Measurements from ENCODE around the gene DUX4. TPM values are rescaled to one million over a fixed set of nuclear protein-coding genes. Genes with fewer than 3 reads are reported as not detected.
"Not testable (repeated sequence)": the region's sequence is repeated elsewhere in the genome, so short reads cannot be mapped to it uniquely, and the experiment has no call there.

The DUX4 gene
- total RNA-seq: not detected

DNA sequence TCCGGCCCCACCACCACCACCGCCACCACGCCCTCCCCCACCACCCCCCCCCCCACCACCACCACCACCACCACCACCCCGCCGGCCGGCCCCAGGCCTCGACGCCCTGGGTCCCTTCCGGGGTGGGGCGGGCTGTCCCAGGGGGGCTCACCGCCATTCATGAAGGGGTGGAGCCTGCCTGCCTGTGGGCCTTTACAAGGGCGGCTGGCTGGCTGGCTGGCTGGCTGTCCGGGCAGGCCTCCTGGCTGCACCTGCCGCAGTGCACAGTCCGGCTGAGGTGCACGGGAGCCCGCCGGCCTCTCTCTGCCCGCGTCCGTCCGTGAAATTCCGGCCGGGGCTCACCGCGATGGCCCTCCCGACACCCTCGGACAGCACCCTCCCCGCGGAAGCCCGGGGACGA is at the start of gene DUX4:
Gene DUX4, plus strand, starts transcription at position 347 of the 400 bp plus-strand sequence. Its CDS starts 0 bp downstream, at position 347.
- intact Hi-C loops (cut with DNase I); DNase-seq (ENCODE audit: low spot score); ATAC-seq: not testable (repeated sequence)

DNA sequence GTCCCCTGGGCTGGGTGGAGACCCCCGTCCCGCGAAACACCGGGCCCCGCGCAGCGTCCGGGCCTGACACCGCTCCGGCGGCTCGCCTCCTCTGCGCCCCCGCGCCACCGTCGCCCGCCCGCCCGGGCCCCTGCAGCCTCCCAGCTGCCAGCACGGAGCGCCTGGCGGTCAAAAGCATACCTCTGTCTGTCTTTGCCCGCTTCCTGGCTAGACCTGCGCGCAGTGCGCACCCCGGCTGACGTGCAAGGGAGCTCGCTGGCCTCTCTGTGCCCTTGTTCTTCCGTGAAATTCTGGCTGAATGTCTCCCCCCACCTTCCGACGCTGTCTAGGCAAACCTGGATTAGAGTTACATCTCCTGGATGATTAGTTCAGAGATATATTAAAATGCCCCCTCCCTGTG is 1.9 kb downstream of the DUX4 start:
- ATAC-seq; DNase-seq (ENCODE audit: low spot score); intact Hi-C loops (cut with DNase I): not testable (repeated sequence)

DNA sequence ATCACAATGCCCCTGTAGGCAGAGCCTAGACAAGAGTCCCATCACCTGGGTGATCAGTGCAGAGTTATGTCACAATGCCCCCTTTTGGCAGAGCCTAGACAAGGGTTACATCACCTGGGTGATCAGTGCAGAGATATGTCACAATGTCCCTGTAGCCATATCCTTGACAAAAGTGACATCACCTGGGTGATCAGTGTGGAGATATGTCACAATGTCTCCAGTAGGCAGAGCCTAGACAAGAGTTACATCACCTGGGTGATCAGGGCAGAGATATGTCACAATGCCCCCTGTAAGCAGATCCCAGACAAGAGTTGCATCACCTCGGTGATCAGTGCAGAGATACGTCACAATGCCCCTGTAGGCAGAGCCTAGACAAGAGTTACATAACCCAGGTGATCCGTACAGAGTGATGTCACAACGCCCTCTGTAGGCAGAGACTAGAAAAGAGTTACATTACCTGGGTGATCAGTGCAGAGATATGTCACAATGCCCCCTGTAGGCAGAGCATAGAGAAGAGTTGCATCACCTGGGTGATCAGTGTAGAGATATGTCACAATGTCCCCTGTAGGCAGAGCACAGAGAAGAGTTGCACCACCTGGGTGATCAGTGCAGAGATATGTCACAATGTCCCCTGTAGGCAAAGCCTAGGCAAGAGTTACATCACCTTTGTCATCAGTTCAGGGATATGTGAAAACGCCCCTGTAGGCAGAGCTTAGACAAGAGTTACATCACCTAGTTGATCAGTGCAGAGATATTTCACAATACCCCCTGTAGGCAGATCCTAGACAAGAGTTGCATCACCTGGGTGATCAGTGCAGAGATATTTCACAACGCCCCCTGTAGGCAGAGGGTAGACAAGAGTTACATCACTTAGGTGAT is 4.4 kb downstream of the DUX4 start:
- DNase-seq (ENCODE audit: low spot score): peak; percentile 48
- intact Hi-C loops (cut with DNase I): not testable (repeated sequence)
- peak; percentile 62 for ATAC-seq

DNA sequence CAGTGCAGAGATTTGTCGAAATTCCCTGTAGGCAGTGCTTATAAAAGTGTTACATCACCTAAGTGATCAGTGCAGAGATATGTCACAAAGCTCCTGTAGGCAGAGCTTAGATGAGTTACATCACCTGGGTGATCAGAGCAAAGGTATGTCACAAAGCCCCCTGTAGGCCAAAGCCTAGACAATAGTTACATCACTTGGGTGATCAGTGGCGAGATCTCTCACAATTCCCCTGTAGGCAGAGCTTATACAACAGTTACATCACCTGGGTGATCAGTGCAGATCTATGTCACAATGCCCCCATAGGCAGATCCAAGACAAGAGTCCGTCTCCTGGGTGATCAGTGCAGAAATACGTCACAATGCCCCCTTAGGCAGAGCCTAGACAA is 5.0 kb downstream of the DUX4 start:
- intact Hi-C loops (cut with DNase I); DNase-seq (ENCODE audit: low spot score): not testable (repeated sequence)
- ATAC-seq: peak; percentile 9

DNA sequence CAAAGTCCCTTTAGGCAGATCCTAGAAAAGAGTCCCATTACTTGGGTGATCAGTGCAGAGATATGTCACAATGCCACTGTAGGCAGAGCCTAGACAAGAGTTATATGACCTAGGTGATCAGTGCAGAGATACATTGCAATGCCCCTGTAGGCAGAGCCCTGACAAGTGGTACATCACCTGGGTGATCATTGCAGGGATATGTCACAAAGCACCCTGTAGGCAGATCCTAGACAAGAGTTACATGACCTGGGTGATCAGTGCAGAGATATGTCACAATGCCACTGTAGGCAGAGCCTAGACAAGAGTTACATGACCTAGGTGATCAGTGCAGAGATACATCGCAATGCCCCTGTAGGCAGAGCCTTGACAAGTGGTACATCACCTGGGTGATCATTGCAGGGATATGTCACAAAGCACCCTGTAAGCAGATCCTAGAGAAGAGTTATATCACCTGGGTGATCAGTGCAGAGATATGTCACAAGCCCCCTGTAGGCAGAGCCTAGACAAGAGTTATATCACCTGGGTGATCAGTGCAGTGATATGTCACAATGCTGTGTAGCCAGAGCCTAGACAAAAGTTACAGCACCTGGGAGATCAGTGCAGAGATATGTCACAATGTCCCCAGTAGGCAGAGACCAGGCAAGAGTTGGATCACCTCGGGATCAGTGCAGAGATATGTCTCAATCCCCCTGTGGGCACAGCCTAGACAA is 5.6 kb downstream of the DUX4 start:
- ATAC-seq: peak; percentile 83
- DNase-seq (ENCODE audit: low spot score); intact Hi-C loops (cut with DNase I): not testable (repeated sequence)

DNA sequence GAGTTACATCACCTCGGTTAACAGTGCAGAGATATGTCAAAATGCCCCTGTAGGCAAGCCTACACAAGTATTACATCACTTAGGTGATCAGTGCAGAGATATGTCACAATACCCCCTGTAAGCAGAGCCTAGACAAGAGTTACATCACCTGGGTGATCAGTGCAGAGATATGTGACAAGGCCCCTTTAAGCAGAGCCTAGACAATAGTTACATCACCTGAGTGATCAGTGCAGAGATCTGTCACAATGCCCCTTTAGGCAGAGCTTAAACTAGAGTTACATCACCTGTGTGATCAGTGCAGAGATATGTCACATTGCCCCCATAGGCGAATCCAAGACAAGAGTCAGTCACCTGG is 6.1 kb downstream of the DUX4 start:
- DNase-seq (ENCODE audit: low spot score); intact Hi-C loops (cut with DNase I): not testable (repeated sequence)
- ATAC-seq: peak; percentile 66

DNA sequence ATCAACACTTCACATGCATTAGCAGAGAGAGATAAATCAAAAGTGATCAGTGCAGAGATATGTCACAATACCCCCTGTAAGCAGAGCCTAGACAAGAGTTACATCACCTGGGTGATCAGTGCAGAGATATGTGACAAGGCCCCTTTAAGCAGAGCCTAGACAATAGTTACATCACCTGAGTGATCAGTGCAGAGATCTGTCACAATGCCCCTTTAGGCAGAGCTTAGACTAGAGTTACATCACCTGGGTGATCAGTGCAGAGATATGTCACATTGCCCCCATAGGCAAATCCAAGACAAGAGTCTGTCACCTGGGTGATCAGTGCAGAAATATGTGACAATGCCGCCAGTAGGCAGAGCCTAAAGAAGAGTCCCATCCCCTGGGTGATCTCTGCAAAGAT is 7.4 kb downstream of the DUX4 start:
- not testable (repeated sequence) for ATAC-seq

DNA sequence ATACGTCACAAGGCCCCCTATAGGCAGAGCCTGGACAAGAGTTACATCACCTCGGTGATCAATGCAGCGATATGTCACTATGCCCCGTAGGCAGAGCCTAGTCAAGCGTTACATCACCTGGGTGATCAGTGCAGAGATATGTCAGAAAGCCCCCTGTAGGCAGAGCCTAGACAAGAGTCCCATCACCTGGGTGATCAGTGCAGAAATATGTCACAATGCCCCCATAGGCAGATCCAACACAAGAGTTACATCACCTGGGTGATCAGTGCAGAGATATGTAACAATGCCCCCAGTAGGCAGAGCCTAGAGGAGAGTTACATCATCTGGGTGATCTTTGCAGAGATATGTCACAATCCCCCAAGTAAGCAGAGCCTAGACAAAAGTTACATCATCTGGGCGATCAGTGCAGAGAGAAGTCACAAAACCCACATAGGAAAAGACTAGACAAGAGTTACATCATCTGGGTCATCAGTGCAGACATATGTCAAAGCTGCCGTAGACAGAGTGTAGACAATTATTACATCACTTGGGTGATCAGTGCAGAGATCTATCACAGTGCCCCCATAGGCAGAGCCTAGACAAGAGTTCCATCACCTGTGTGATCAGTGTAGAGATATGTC is 8.0 kb downstream of the DUX4 start:
- intact Hi-C loops (cut with DNase I); ATAC-seq: not testable (repeated sequence)
- peak; percentile 57 for DNase-seq (ENCODE audit: low spot score)

More for the DNA sequence above, 7.4 kb downstream of the DUX4 start:
- intact Hi-C loops (cut with DNase I); DNase-seq (ENCODE audit: low spot score): not testable (repeated sequence)

DNA sequence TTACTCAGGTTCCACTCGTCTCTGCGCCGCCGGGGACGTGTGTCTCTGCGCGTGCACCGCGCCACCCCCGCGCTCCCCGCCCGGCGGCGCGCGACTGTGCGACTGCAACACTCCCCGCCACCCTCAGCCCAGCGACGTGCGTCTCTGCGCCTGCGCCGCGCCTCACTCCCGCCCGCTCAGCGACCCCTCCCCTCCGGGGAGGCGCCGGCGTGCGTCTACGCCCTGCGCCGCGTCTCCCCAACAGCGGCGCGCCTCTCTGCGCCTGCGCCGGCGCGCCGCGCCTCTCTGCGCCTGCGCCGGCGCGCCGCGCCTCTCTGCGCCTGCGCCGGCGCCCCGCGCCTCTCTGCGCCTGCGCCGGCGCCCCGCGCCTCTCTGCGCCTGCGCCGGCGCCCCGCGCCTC is 29.9 kb downstream of the DUX4 start:
- intact Hi-C loops (cut with DNase I); ATAC-seq: not testable (repeated sequence)
- DNase-seq (ENCODE audit: low spot score): peak; percentile 64

Other genes with a start within 250 kb of the DUX4 start
- 53.9 TPM for gene FRG1, start 232.9 kb upstream of the DUX4 start, total RNA-seq
- gene FRG2, start 146.5 kb upstream of the DUX4 start, total RNA-seq: not detected
- not detected for gene DBET, start 109.3 kb upstream of the DUX4 start, total RNA-seq

Data from sciatic nerve (tissue), 2 donors.